CD4-positive, alpha-beta T cell treated with Interferon alpha-2 for 1 hour (primary cell): ENCODE results near the gene SKAP1.
A peak's percentile ranks its signal among the peaks of the same experiment; 100 is the strongest.
"Not testable (repeated sequence)": the region's sequence is repeated elsewhere in the genome, so short reads cannot be mapped to it uniquely, and the experiment has no call there.

ENCODE experiments used
- DNase-seq, 2 donors: peaks; one replicate each; pipeline ENCODE4 v3.0.0-alpha.2; 2020 to 2022

SKAP1 gene

GRCh38 chr17:48429638-48430586 lies at the start of gene SKAP1:
Gene SKAP1, minus strand, starts transcription at chr17:48430214.
- DNase-seq = peak; percentile 42 to 73

GRCh38 chr17:48479014-48479402 lies 49.0 kb upstream of the SKAP1 start:
- DNase-seq = no peak

GRCh38 chr17:48478224-48479013 lies 48.4 kb upstream of the SKAP1 start:
- DNase-seq = peak; percentile 56 to 57

GRCh38 chr17:48477221-48477620 lies 47.2 kb upstream of the SKAP1 start:
- DNase-seq = no peak

GRCh38 chr17:48472411-48473281 lies 42.6 kb upstream of the SKAP1 start:
- DNase-seq = peak; percentile 11 to 42

- DNase-seq = no peak
These were observed 41.9 kb upstream of the SKAP1 start for GRCh38 chr17:48471817-48472410.

- DNase-seq = no peak
These were observed 40.5 kb upstream of the SKAP1 start for GRCh38 chr17:48470388-48471034.

- no peak for DNase-seq
These were observed 39.2 kb upstream of the SKAP1 start for GRCh38 chr17:48469227-48469626.

- DNase-seq = no peak
These were observed 38.3 kb upstream of the SKAP1 start for GRCh38 chr17:48468299-48468698.

- no peak for DNase-seq
These were observed 35.9 kb upstream of the SKAP1 start for GRCh38 chr17:48465884-48466283.

GRCh38 chr17:48463526-48463925 lies 33.5 kb upstream of the SKAP1 start:
- no peak for DNase-seq

GRCh38 chr17:48462946-48463345 lies 32.9 kb upstream of the SKAP1 start:
- no peak for DNase-seq

- no peak for DNase-seq
These were observed 30.0 kb upstream of the SKAP1 start for GRCh38 chr17:48460052-48460451.

- DNase-seq = no peak
These were observed 29.2 kb upstream of the SKAP1 start for GRCh38 chr17:48459070-48459844.

- peak; percentile 74 to 85 for DNase-seq
These were observed 27.2 kb upstream of the SKAP1 start for GRCh38 chr17:48457080-48457836.

- no peak for DNase-seq
These were observed 26.6 kb upstream of the SKAP1 start for GRCh38 chr17:48456589-48456988.

- no peak for DNase-seq
These were observed 25.8 kb upstream of the SKAP1 start for GRCh38 chr17:48455791-48456190.

GRCh38 chr17:48453447-48453846 lies 23.4 kb upstream of the SKAP1 start:
- peak in 1 of 2 donors; percentile 65 for DNase-seq

- DNase-seq = no peak
These were observed 21.5 kb upstream of the SKAP1 start for GRCh38 chr17:48451489-48451888.

GRCh38 chr17:48449335-48449734 lies 19.3 kb upstream of the SKAP1 start:
- not testable (repeated sequence) for DNase-seq
